NCI-H345 (cell line): ENCODE results near the gene PCDHGA3.
"Not testable (repeated sequence)": the region's sequence is repeated elsewhere in the genome, so short reads cannot be mapped to it uniquely, and the experiment has no call there.

Source experiments
- DNase-seq: peaks from one replicate; lab custom pipeline; 2025; lab: John Stamatoyannopoulos, UW

The PCDHGA3 gene

GRCh38 chr5:141346017-141346416, 2.4 kb downstream of the PCDHGA3 start:
- not testable (repeated sequence) for DNase-seq

DNA sequence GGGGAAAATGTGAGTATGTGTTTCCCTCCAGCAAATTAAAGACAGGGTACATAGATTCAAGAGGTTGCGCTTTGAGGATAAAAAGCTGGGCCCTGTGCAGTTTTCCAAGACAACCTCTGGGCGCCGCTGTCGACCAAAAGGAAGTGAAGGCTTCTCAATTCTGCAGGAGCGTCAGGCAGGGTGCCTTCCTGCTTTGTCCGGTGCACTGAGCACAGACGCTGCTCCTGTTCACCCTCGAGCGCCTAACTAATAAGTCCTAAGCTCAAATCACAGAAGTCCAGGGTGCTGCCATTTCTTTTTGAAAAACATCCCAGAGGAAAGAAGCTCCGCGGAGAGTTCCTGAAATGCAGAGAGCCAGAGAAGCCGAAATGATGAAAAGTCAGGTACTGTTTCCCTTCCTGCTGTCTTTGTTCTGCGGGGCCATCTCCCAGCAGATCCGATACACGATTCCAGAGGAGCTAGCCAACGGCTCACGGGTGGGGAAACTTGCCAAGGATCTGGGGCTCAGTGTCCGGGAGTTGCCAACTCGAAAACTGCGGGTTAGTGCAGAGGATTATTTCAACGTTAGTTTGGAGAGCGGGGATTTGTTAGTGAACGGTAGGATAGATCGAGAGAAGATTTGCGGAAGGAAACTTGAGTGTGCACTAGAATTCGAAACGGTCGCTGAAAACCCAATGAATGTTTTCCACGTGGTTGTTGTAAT, 6.4 kb downstream of the PCDHGA3 start, which contains the start of gene PCDHGB1:
TSS of gene PCDHGB1 (plus strand) at position 183 of the 703 bp plus-strand sequence. CDS start at position 345, 162 bp downstream.
- peak; percentile 87 for DNase-seq

DNA sequence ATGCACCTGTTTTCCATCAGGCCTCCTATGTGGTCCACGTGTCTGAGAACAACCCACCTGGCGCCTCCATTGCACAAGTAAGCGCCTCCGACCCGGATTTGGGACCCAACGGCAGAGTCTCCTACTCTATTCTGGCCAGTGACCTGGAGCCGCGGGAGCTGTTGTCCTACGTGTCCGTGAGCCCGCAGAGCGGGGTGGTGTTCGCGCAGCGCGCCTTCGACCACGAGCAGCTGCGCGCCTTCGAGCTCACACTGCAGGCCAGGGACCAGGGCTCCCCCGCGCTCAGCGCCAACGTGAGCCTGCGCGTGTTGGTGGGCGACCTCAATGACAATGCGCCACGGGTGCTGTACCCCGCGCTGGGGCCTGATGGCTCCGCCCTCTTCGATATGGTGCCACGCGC, 8.0 kb downstream of the PCDHGA3 start:
- DNase-seq = no peak

DNA sequence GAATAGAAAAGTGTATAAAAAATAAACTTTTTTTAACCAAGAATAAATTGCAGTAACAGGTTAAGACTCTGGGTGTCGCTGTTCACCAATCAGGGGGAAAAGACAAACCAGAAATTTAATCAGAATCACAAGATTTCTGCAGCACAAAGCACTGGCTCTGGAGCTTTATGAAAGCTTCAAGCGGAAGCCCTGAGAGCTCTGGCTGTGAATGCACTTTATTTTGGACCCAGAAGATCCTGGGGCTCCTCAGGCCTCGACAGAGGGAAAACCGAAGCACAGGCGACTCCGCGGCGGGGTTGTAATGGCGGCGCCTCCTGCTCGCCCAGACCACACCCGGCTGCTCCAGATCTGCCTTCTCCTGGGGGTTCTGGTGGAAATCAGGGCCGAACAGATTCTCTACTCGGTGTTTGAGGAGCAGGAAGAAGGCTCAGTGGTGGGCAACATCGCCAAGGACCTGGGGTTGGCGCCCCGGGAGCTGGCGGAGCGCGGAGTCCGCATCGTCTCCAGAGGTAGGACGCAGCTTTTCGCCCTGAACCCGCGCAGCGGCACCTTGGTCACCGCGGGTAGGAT, 11.4 kb downstream of the PCDHGA3 start, which contains the start of gene PCDHGA4:
TSS of gene PCDHGA4 (plus strand) at position 122 of the 570 bp plus-strand sequence. CDS start at position 209, 87 bp downstream.
- DNase-seq = no peak

- DNase-seq = no peak
Observed at GRCh38 chr5:141355641-141356040, 12.0 kb downstream of the PCDHGA3 start.

DNA sequence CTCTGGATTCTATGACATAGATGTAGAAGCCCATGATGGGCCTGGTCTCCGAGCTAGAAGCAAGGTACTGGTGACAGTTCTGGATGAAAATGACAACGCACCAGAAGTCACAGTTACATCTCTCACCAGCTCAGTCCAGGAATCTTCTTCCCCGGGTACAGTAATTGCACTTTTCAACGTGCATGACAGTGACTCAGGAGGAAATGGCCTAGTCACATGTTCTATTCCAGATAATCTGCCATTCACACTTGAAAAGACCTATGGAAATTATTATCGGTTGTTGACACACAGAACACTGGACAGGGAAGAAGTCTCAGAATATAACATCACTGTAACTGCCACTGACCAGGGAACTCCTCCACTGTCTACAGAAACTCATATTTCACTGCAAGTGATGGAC, 12.5 kb downstream of the PCDHGA3 start:
- no peak for DNase-seq

- DNase-seq = no peak
Observed at GRCh38 chr5:141356950-141357349, 13.3 kb downstream of the PCDHGA3 start.

GRCh38 chr5:141359790-141360426, 16.3 kb downstream of the PCDHGA3 start, which contains the start of gene PCDHGB2:
Gene PCDHGB2 (plus strand): TSS chr5:141359994. CDS start chr5:141360136, 142 bp downstream.
- no peak for DNase-seq

GRCh38 chr5:141360685-141361084, 17.1 kb downstream of the PCDHGA3 start:
- no peak for DNase-seq

DNA sequence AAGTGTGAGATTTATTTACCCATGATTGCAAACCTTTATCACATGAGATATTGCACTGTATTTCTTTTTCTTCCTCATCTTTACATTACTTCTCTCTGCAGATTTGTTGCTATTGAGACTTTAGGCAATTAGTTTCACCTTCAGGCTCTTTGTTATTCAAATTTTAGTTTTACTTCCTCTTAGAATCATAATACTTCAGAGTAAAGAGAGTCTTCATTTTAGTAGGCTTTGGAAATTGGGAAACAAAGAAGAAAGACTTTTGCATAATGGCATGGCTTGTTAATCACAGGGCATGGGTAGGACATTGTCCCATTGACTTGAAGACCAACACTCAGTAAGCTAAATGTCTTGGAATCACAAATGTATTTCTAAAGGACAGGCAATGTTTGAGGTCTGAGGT, 19.1 kb downstream of the PCDHGA3 start:
- no peak for DNase-seq

GRCh38 chr5:141363952-141364660, 20.5 kb downstream of the PCDHGA3 start, which contains the start of gene PCDHGA5:
Gene PCDHGA5 (plus strand): TSS chr5:141364162. CDS start chr5:141364331, 169 bp downstream.
- DNase-seq = no peak

DNA sequence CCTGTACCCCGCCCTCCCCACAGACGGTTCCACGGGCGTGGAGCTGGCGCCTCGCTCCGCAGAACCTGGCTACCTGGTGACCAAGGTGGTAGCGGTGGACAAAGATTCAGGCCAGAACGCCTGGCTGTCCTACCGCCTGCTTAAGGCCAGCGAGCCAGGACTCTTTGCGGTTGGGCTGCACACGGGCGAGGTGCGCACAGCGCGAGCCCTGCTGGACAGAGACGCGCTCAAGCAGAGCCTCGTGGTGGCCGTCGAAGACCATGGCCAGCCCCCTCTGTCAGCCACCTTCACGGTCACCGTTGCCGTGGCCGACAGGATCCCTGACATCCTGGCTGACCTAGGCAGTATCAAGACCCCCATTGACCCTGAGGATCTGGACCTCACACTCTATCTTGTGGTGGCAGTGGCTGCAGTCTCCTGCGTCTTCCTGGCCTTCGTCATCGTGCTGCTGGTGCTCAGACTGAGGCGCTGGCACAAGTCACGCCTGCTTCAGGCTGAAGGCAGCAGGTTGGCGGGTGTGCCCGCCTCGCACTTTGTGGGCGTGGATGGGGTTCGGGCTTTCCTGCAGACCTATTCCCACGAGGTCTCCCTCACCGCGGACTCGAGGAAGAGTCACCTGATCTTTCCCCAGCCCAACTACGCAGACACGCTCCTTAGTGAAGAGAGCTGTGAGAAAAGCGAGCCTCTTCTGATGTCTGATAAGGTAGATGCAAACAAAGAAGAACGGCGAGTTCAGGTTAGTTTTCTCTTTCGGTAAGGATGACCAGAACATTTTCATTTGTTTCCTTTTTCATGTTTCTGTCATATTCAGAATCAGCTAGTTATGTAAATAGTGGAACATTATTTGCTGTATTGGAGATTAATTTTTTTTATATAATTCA, 22.6 kb downstream of the PCDHGA3 start:
- no peak for DNase-seq

- DNase-seq = no peak
Observed at GRCh38 chr5:141369994-141370848, 26.6 kb downstream of the PCDHGA3 start, which contains the start of gene PCDHGB3. Gene PCDHGB3 (plus strand): TSS chr5:141370242. CDS start chr5:141370395, 153 bp downstream.

DNA sequence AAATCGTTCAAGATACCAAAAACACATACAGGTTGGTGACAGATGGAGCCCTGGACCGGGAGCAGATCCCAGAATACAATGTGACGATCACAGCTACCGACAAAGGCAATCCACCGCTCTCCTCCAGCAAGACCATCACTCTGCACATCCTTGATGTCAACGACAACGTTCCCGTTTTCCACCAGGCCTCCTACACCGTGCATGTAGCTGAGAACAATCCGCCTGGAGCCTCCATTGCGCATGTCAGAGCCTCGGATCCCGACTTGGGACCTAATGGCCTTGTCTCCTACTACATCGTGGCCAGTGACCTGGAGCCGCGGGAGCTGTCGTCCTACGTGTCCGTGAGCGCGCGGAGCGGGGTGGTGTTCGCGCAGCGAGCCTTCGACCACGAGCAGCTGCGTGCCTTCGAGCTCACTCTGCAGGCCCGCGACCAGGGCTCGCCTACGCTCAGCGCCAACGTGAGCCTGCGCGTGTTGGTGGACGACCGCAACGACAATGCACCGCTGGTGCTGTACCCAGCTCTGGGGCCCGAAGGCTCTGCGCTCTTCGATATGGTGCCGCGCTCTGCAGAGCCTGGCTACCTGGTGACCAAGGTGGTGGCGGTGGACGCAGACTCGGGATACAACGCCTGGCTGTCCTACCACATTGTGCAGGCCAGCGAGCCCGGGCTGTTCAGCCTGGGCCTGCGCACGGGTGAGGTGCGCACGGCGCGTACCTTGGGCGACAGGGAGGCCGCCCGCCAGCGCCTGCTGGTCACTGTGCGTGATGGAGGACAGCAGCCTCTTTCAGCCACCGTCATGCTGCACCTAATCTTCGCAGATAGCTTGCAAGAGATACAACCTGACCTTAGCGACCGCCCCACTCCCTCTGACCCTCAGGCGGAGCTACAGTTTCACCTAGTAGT, 28.2 kb downstream of the PCDHGA3 start:
- DNase-seq = no peak

DNA sequence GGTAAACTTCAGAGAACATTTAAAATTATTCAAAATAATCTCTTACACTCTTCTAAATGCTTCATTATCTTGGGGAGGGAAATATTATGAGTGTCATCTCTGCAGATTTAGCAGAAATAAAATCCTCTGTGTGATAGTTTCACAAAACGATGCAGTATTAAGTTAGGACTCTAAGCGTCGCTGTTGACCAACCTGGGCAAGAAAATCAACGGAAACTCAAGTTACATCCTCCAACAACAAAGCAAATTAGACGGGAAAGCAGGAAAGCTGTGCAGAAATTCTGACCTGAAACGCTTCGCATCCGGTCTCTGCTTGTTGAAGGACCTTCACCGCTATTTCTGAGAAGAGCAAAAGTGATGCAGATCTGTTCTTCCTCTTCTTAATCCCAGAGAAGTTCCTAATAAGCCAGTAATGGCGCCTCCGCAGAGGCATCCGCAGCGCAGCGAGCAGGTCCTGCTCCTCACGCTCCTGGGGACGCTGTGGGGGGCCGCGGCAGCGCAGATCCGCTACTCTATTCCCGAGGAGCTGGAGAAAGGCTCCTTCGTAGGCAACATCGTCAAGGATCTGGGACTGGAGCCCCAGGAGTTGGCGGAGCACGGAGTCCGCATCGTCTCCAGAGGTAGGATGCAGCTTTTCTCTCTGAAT, 30.2 kb downstream of the PCDHGA3 start, which contains the start of gene PCDHGA6:
TSS of gene PCDHGA6 (plus strand) at position 219 of the 645 bp plus-strand sequence. CDS start at position 412, 193 bp downstream.
- DNase-seq = no peak

- DNase-seq = no peak
Observed at GRCh38 chr5:141374627-141375026, 31.0 kb downstream of the PCDHGA3 start.

- DNase-seq = not testable (repeated sequence)
Observed at GRCh38 chr5:141375444-141376155, 32.0 kb downstream of the PCDHGA3 start.
